ENCODE measurements around the gene TGFB1. TPM values are rescaled to one million over a fixed set of nuclear protein-coding genes. Genes with fewer than 3 reads are reported as not detected.

The TGFB1 gene
- polyA plus RNA-seq, 1 donor from 2014 or later: not detected

- H3K36me3 ChIP-seq (ENCODE audit: insufficient read depth, low read length): no peaks in the 10 kb centered on the region
- H4K20me1 ChIP-seq (ENCODE audit: insufficient read depth): no peaks in the 10 kb centered on the region
- no peaks in the 10 kb centered on the region for H3K9me3 ChIP-seq (ENCODE audit: low read length)
- H3K79me2 ChIP-seq (replicated peaks; ENCODE audit: insufficient read depth, low read length): peaks cover 16% of the 10 kb centered on the region
- TF ChIP-seq CTCF (IDR thresholded peaks at IDR 0.05; ENCODE audit: poor library complexity, severe bottlenecking): no peak
- no peak for TF ChIP-seq SMC3 (conservative IDR thresholded peaks at IDR 0.05; ENCODE audit: poor library complexity)
- peak overlapping the region; percentile 93 for H3K27ac ChIP-seq (ENCODE audit: low read length)
- peak overlapping the region; percentile 92 for H3K4me3 ChIP-seq (ENCODE audit: low read length)
- no peaks in the 10 kb centered on the region for H3F3A ChIP-seq (ENCODE audit: insufficient read depth, low read length, poor library complexity, severe bottlenecking)
- H2AFZ ChIP-seq (ENCODE audit: low read depth, low read length): peak overlapping the region; percentile 86
- H3K4me2 ChIP-seq (ENCODE audit: low read length): peak overlapping the region; percentile 99
- no peaks in the 10 kb centered on the region for H3K27me3 ChIP-seq (ENCODE audit: insufficient read depth, low read depth, low read length)
- no peaks in the 10 kb centered on the region for H3K9me2 ChIP-seq (ENCODE audit: insufficient read depth, low read length)
- peak overlapping the region; percentile 92 for H3K9ac ChIP-seq (ENCODE audit: low read length)
Measured at GRCh38 chr19:41398050-41398418, 44.3 kb upstream of the TGFB1 start.

- H3K36me3 ChIP-seq (ENCODE audit: insufficient read depth, low read length): no peaks in the 10 kb centered on the region
- peak within 1 kb of the TSS; percentile 92 for H3K4me3 ChIP-seq (ENCODE audit: low read length)
- peak within 1 kb of the TSS; percentile 93 for H3K27ac ChIP-seq (ENCODE audit: low read length)
- peak within 1 kb of the TSS; percentile 92 for H2AFZ ChIP-seq (ENCODE audit: low read depth, low read length)
- H3K9me3 ChIP-seq (ENCODE audit: low read length): no peaks in the 10 kb centered on the region
- peak within 1 kb of the TSS; percentile 92 for H3K9ac ChIP-seq (ENCODE audit: low read length)
- no peaks in the 10 kb centered on the region for H4K20me1 ChIP-seq (ENCODE audit: insufficient read depth)
- H3K9me2 ChIP-seq (ENCODE audit: insufficient read depth, low read length): no peaks in the 10 kb centered on the region
- H3F3A ChIP-seq (ENCODE audit: insufficient read depth, low read length, poor library complexity, severe bottlenecking): no peaks in the 10 kb centered on the region
- peak; percentile 100 for TF ChIP-seq MXI1 (conservative IDR thresholded peaks at IDR 0.05; ENCODE audit: poor library complexity, severe bottlenecking)
- TF ChIP-seq TAF1 (IDR thresholded peaks at IDR 0.05; ENCODE audit: low read depth): no peak
- TF ChIP-seq CTCF (IDR thresholded peaks at IDR 0.05; ENCODE audit: poor library complexity, severe bottlenecking): peak; percentile 28
- peak; percentile 78 for TF ChIP-seq REST (IDR thresholded peaks at IDR 0.05; ENCODE audit: borderline replicate concordance)
- TF ChIP-seq POLR2AphosphoS5 (IDR thresholded peaks at IDR 0.05): peak; percentile 91
- TF ChIP-seq EZH2 (IDR thresholded peaks at IDR 0.05; ENCODE audit: borderline replicate concordance, insufficient read depth, low read length, poor library complexity, severe bottlenecking): no peak
- no peak for TF ChIP-seq EP300 (conservative IDR thresholded peaks at IDR 0.05; ENCODE audit: poor library complexity, severe bottlenecking)
- no peak for TF ChIP-seq RAD21 (conservative IDR thresholded peaks at IDR 0.05)
- peak; percentile 59 for TF ChIP-seq SMC3 (conservative IDR thresholded peaks at IDR 0.05; ENCODE audit: poor library complexity)
- peaks cover 16% of the 10 kb centered on the region for H3K79me2 ChIP-seq (replicated peaks; ENCODE audit: insufficient read depth, low read length)
- peak within 1 kb of the TSS; percentile 99 for H3K4me2 ChIP-seq (ENCODE audit: low read length)
- H3K27me3 ChIP-seq (ENCODE audit: insufficient read depth, low read depth, low read length): no peaks in the 10 kb centered on the region
Measured at GRCh38 chr19:41397086-41398049, 43.6 kb upstream of the TGFB1 start, which contains the start of the genes BCKDHA and EXOSC5. BCKDHA (plus strand) TSS chr19:41397818; CDS start chr19:41397828, 10 bp downstream. EXOSC5 (minus strand) TSS chr19:41397359; CDS start chr19:41397328, 31 bp downstream.

All from neural cell (in vitro differentiated cells).